Tibial nerve (tissue), 4 donors: Measurements from ENCODE around the gene WSB1. TPM values are rescaled to one million over a fixed set of nuclear protein-coding genes. Genes with fewer than 3 reads are reported as not detected.
A peak's percentile ranks its signal among the peaks of the same experiment; 100 is the strongest.

Experiments
- DNase-seq, 2 donors: peaks; one replicate each; pipeline ENCODE4 v3.0.0-alpha.2; 2019; ENCODE audit warnings: low spot score in 2 of 2
- H3K27ac ChIP-seq, 4 donors: fragments of 200-600 bp; sonication (generic) in 3 of 4; one replicate each; pipeline ENCODE4 v1.5.1; 2017 to 2019; ENCODE audit warnings: mild to moderate bottlenecking in 1 of 4
- H3K27me3 ChIP-seq, 2 donors: fragments of 200-600 bp; sonication (generic) in 1 of 2; one replicate each; pipeline versions ENCODE4 v1.5.1 to v1.6.0; 2017 to 2019
- H3K36me3 ChIP-seq, 3 donors: fragments of 200-600 bp; sonication (generic); one replicate each; pipeline ENCODE4 v1.5.1; 2018 to 2019
- H3K4me1 ChIP-seq, 4 donors: fragments of 200-600 bp; sonication (generic) in 3 of 4; one replicate each; pipeline ENCODE4 v1.5.1; 2017 to 2019
- H3K4me3 ChIP-seq, 4 donors: fragments of 200-600 bp; sonication (generic) in 3 of 4; one replicate each; pipeline ENCODE4 v1.5.1; 2017 to 2019; ENCODE audit warnings: mild to moderate bottlenecking in 1 of 4, moderate library complexity in 1 of 4
- H3K9me3 ChIP-seq, 4 donors: fragments of 200-600 bp; sonication (generic) in 3 of 4; one replicate each; pipeline ENCODE4 v1.5.1; 2017 to 2019
- EP300 ChIP-seq, 2 donors: sonication (generic); formaldehyde crosslinking; IDR thresholded peaks; one replicate each; pipeline ENCODE4 v1.6.1; 2017; ENCODE audit warnings: antibody characterized with exemption in 2 of 2, mild to moderate bottlenecking in 1 of 2
- POLR2A ChIP-seq, 2 donors: fragments of 450-650 bp; IDR thresholded peaks; one replicate each; pipeline ENCODE4 v1.6.1; 2017; ENCODE audit warnings: antibody characterized with exemption in 2 of 2, mild to moderate bottlenecking in 2 of 2, moderate library complexity in 2 of 2
- WGBS, 2 donors: methylation state at CpG; one replicate each; pipeline ENCODE4 v1.1.5; 2018; 5-methylcytosine and 5-hydroxymethylcytosine counted together
- total RNA-seq, 4 donors: library from RNA; depleted of rRNA; stranded (reverse); fragments of >200 nt; gene quantifications; one replicate each; pipeline ENCODE4 v1.1.0, GENCODE V29; 2016
- TF ChIP-seq, protein P1 (sequence below), 5 experiments: fragments of 200-600 bp in 3 of 5; fragments of 450-650 bp in 2 of 5; sonication (generic) in 3 of 5; IDR thresholded peaks; one replicate each; pipeline ENCODE4 v1.5.1; 2016 to 2019; ENCODE audit warnings: antibody characterized with exemption in 5 of 5, mild to moderate bottlenecking in 3 of 5, moderate library complexity in 2 of 5

The WSB1 gene
- total RNA-seq, 4 donors from 2014 or later: 201 to 225 (median 213) TPM

DNA sequence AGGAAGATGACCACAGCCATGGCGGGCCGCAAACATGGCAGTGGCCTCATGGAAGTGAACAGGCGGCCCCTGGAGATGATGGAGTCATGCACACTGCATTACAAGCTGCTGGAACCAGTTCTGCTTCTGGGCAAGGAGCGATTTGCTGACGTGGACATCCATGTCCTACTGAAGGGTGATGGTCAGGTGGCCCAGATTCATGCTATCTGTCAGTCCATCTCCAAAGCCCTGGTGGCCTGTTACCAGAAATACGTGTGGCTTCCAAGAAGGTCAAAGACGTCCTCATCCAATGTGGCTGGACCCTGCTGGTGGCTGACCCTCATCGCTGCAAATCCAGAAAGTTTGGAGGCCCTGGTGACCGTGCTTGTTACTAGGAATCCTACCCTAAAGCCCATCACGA lies 13.4 kb upstream of the WSB1 start:
- Histone ChIP-seq H3K9me3 (no peaks in the 10 kb centered on the region), H3K4me1 (peaks cover 0 to 15% (median 3%) of the 10 kb centered on the region in 4 donors), H3K4me3 (no peak overlapping the region), H3K27me3 (no peaks in the 10 kb centered on the region), H3K36me3 (no peaks in the 10 kb centered on the region), H3K27ac (no peak overlapping the region)
- no peak for DNase-seq
- WGBS, 2 donors: 91 to 95% methylated on average over 10 of the region's 10 CpGs
- TF ChIP-seq, protein P1, sequence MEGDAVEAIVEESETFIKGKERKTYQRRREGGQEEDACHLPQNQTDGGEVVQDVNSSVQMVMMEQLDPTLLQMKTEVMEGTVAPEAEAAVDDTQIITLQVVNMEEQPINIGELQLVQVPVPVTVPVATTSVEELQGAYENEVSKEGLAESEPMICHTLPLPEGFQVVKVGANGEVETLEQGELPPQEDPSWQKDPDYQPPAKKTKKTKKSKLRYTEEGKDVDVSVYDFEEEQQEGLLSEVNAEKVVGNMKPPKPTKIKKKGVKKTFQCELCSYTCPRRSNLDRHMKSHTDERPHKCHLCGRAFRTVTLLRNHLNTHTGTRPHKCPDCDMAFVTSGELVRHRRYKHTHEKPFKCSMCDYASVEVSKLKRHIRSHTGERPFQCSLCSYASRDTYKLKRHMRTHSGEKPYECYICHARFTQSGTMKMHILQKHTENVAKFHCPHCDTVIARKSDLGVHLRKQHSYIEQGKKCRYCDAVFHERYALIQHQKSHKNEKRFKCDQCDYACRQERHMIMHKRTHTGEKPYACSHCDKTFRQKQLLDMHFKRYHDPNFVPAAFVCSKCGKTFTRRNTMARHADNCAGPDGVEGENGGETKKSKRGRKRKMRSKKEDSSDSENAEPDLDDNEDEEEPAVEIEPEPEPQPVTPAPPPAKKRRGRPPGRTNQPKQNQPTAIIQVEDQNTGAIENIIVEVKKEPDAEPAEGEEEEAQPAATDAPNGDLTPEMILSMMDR (IDR thresholded peaks at IDR 0.05): no peak
- TF ChIP-seq POLR2A (IDR thresholded peaks at IDR 0.05) (no peak), EP300 (IDR thresholded peaks at IDR 0.05) (no peak)

DNA sequence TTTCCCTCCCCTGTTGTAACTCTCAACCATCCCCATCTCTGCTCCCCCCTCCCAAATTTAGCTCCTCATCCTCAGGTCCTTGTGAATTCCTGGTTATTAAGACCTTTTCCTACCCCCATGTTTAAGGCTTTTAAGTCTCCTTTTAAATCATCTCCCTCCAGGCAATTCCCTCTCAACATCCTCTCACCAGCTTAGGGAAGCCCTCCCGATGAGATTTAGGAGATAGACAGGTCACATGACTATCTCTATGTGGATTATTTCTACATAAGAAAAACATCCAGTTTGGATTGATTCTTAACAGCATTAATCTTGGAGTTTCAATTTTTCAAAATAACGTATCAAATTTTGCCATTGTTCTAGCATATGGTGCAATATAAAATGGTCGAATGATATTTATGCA lies 12.5 kb upstream of the WSB1 start:
- TF ChIP-seq EP300 (IDR thresholded peaks at IDR 0.05) (no peak), POLR2A (IDR thresholded peaks at IDR 0.05) (no peak)
- TF ChIP-seq, protein P1 (IDR thresholded peaks at IDR 0.05): no peak
- peaks cover 0 to 19% (median 3%) of the 10 kb centered on the region in 4 donors for H3K4me1 ChIP-seq
- no peak overlapping the region for H3K27ac ChIP-seq
- DNase-seq: no peak
- H3K36me3 ChIP-seq: no peaks in the 10 kb centered on the region
- 57 to 71% methylated on average over 3 of the region's 3 CpGs for WGBS, 2 donors
- H3K4me3 ChIP-seq: no peak overlapping the region
- H3K9me3 ChIP-seq: no peaks in the 10 kb centered on the region
- H3K27me3 ChIP-seq: no peaks in the 10 kb centered on the region

DNA sequence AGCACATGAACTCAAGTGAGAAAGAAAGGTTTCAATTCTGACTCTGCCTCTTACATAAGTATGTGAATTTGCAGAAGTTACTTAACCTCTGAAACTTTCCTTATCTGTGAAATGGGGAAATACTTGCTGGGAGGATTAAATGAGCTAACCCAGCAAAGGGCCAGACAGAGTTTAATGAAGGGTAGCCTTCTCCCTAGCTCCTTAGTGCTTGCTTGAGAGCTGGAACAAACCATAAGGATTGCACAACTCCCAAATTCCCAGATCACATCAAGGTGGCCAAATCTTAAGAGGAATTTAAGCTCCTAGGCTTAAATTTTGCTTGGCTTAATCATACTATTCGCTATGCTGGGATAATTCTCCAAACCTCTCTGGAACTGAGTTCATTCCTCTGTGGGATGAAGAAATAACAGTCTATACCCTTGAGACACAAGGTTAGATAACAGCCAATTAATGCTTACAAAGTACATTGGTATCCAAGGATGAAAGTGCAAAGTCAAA lies 11.8 kb upstream of the WSB1 start:
- Histone ChIP-seq H3K9me3 (no peaks in the 10 kb centered on the region), H3K27me3 (no peaks in the 10 kb centered on the region), H3K27ac (no peak overlapping the region), H3K36me3 (no peaks in the 10 kb centered on the region), H3K4me3 (no peak overlapping the region), H3K4me1 (peaks cover 0 to 19% (median 3%) of the 10 kb centered on the region in 4 donors)
- 67 to 74% methylated on average over 1 of the region's 1 CpG for WGBS, 2 donors
- TF ChIP-seq EP300 (IDR thresholded peaks at IDR 0.05) (peak in 1 of 2 donors; percentile 64), POLR2A (IDR thresholded peaks at IDR 0.05) (no peak)
- DNase-seq: peak in 1 of 2 donors; percentile 48

DNA sequence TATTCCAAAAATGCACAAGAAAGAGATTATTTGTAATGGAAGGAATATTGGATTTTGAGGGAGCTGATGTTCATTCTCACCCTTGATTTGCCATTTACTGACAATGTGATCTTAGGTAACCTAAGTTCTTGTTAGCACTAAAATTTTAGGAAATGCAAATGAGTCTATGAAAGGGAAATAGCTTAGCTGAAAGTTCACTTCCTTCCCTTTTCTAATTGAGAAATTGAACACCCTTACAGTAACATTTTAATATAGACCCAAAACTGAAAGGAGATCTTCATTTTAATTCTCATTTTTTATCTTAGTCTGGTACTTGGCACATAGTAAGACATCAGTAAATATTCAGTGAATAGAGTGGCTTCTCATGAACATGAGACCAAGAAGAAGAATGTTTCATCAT lies 10.9 kb upstream of the WSB1 start:
- Histone ChIP-seq H3K27me3 (no peaks in the 10 kb centered on the region), H3K4me1 (peaks cover 0 to 19% (median 3%) of the 10 kb centered on the region in 4 donors), H3K9me3 (no peaks in the 10 kb centered on the region), H3K36me3 (no peaks in the 10 kb centered on the region), H3K27ac (no peak overlapping the region), H3K4me3 (no peak overlapping the region)
- DNase-seq: no peak
- TF ChIP-seq, protein P1 (IDR thresholded peaks at IDR 0.05): no peak
- TF ChIP-seq EP300 (IDR thresholded peaks at IDR 0.05) (no peak), POLR2A (IDR thresholded peaks at IDR 0.05) (no peak)

DNA sequence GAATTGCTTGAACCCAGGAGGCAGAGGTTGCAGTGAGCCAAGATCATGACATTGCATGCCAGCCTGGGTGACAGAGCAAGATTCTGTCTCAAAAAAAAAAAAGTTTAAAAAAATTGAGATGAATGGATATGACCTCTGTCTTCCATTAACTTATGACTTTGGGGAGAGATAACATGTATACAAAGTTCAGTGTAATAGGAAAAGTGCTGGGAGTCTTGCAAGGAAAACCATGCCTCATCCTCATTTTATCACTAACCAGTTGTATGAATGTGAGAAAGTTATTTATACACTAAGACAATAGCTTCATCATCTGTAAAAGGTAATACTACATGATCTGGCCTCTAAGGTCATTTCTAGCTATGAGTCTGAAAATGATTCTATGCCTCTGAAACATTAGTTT lies 10.2 kb upstream of the WSB1 start:
- no peak for DNase-seq
- Histone ChIP-seq H3K9me3 (no peaks in the 10 kb centered on the region), H3K36me3 (no peaks in the 10 kb centered on the region), H3K4me1 (peaks cover 0 to 19% (median 3%) of the 10 kb centered on the region in 4 donors), H3K27ac (no peak overlapping the region), H3K4me3 (no peak overlapping the region), H3K27me3 (no peaks in the 10 kb centered on the region)
- TF ChIP-seq, protein P1 (IDR thresholded peaks at IDR 0.05): no peak
- no peak for TF ChIP-seq EP300 (IDR thresholded peaks at IDR 0.05)
- no peak for TF ChIP-seq POLR2A (IDR thresholded peaks at IDR 0.05)
